Limb (tissue), 2 donors: Measurements from ENCODE around the gene CBX7.
A peak's percentile ranks its signal among the peaks of the same experiment; 100 is the strongest.

ENCODE experiments used
- DNase-seq, 2 donors: peaks; one replicate each; pipeline ENCODE4 v3.0.0-alpha.2; 2016; ENCODE audit errors: extremely low spot score in 2 of 2

The CBX7 gene

DNA sequence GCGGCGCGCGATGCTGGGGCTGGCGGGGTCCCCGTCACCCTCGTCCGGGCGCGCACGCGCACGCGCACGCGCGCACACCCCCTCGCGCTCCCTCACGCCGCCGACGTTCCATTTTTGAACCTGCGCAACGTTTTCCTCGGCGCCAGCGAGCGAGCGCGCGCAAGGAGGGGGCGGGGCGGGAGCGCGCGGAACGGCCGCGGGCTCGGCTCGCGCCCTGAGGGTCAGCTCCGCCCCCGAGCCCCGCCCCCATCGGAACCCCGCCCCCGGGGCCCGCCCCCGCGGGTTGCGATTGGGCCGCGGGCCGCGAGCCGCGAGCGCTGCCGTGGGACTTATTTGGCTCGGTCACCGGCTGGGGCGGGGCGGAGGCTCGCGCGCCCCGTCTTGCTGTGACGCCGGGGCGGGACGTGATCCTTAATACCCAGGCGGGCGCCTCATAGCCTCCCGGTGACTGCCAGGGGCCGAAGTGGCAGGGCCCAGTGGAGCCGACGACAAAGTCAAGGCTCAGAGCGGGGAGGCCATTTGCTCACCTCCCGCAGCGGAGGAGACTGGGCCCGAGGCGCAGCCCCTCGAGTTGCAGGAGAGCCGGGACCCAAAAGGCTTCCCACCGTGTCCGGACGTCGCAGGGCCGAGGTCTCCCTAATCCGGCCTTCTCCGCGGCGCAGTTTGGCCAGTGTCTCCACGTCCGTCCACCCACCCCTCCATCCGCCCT lies at the start of gene CBX7:
Gene CBX7 (minus strand): TSS at position 170 of the 709 bp plus-strand sequence. CDS start 236 bp downstream, outside the sequence.
- peak; percentile 80 to 95 for DNase-seq

- no peak for DNase-seq
Measured at GRCh38 chr22:39197578-39197977, 45.1 kb upstream of the CBX7 start.

- no peak for DNase-seq
Measured at GRCh38 chr22:39194098-39194497, 41.6 kb upstream of the CBX7 start.

DNA sequence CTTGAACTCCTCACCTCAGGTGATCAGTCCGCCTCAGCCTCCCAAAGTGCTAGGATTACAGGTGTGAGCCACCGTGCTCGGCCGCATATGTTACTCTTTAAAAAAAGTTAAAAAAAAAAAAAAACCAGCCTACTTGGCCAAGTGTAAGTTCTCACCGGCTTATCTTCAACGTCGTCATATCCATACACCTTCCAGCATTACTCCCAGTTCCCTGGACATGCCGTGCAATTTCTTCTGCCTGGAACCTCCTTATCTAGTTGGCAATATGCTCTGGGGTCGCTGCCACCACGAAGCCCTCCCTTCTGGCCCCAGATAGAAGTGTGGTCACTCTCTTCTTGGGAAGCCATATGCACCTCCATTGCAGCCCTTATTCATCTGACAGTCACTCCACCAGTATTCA lies 36.3 kb upstream of the CBX7 start:
- DNase-seq: no peak

- DNase-seq: peak in 1 of 2 donors; percentile 51
Measured at GRCh38 chr22:39185601-39186012, 33.1 kb upstream of the CBX7 start.

DNA sequence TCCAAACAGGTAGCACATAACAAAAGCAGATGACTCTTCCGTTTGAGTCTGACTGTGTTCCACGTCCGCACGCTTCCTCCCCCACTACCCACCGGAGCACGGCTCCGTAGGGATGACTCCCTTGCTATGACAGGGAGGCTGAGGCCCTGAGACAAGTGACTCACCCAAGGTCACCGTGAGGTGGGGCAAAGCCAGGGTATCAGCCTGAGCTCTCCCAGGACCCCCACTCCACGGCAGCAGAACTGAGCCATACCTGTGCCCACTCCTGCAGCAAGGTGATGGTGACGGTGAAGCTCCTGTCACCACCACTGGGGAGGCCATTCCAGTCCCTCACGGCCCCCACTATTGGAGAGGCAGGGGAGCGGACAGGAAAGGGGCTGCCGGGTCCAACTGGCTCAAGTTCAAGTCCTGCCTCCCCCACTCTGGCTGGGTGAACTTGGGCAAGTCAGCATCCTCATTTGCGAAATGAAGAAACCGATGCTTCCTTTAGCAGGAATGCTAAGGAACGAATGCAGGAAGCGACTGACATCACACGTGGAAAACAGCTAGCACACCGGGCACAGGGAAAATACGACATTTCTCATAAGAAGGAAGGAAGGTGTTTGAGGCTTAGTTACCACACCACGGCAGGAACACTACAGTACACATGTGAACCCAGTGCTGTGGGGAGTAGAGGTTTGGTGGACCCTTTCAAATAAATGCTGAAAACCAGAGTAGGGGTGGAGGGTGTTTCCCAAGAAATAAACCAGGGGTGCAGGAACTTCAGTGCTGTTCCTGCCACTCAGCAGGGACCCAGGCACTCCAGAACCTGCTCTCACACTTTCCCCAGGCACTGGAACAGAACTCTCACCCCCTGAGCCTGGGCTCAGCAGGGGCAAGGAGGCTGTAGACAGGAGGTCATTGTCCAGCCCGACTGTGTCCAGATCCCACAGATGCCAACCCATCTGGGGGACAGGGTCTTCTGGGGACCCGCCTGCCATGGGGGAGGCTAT lies 32.4 kb upstream of the CBX7 start:
- DNase-seq: no peak

GRCh38 chr22:39183991-39184585 lies 31.6 kb upstream of the CBX7 start:
- DNase-seq: no peak

DNA sequence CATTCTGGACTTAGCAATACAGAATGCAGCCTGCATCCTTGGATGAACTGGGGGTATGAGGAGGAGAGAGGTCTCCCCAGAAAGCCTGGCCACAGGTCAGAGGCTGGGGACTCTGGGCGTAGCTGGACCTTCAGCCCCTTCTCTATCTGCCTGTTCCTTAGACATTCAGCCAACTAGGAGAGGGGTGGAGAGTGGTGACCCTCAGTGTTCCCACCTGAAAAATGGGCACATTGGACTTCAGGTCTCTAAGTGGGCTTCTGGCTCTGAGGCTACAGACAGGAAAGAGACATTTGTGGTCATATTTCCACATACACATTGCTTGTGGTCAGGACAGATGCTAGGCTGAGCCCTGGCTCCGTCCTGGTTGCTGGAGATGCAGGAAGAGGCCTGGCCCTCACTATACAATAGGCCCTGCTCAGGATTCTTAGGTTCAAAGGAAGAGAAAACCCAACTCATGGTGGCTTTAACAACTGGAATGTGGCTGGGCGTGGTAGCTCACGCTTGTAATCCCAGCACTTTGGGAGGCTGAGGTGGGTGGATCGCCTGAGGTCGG lies 30.1 kb upstream of the CBX7 start:
- DNase-seq: no peak

DNA sequence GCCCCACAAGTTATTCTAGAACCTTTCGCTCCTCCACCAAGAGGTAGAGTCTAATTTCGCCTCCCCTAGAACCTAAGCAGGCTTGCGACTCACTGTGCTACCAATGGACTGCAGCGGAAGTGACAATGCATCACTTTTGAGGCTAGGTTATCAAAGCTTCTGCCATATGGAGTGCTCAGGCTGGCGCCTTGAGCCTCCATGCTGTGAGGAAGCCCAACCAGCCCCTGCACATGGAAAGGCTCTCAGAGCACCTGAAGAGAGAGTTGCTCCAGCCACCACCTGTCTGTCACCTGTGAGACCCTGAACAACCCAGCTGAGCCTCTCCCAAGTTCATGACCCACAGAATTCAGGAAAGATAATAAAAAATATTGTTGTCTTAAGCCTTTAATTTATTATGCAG lies 29.3 kb upstream of the CBX7 start:
- DNase-seq: no peak

DNA sequence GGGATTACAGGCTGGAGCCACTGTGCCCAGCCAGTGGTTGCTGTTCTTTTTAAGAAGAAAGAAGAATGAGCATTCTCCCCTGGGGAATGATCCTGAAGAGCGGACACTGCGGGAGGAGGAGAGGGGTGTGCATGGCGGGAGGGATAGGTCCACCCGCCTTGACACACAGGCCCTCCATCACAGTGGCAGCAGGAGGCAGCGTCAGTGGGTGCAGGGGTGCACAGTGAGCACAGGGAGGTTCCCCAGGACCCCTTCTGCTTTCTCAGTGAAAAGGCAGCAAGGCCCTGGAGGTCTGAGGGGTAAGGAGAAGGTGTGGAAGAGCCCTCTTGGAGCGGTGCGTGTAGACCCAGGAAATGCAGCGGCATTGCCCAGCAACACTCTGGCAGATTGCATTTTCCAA lies 28.9 kb upstream of the CBX7 start:
- no peak for DNase-seq

- no peak for DNase-seq
Measured at GRCh38 chr22:39179841-39180335, 27.4 kb upstream of the CBX7 start.

GRCh38 chr22:39179401-39179827 lies 26.9 kb upstream of the CBX7 start:
- DNase-seq: no peak

GRCh38 chr22:39178206-39179111 lies 26.0 kb upstream of the CBX7 start:
- DNase-seq: no peak

- no peak for DNase-seq
Measured at GRCh38 chr22:39177791-39178190, 25.3 kb upstream of the CBX7 start.

GRCh38 chr22:39177456-39177775 lies 24.9 kb upstream of the CBX7 start:
- no peak for DNase-seq

DNA sequence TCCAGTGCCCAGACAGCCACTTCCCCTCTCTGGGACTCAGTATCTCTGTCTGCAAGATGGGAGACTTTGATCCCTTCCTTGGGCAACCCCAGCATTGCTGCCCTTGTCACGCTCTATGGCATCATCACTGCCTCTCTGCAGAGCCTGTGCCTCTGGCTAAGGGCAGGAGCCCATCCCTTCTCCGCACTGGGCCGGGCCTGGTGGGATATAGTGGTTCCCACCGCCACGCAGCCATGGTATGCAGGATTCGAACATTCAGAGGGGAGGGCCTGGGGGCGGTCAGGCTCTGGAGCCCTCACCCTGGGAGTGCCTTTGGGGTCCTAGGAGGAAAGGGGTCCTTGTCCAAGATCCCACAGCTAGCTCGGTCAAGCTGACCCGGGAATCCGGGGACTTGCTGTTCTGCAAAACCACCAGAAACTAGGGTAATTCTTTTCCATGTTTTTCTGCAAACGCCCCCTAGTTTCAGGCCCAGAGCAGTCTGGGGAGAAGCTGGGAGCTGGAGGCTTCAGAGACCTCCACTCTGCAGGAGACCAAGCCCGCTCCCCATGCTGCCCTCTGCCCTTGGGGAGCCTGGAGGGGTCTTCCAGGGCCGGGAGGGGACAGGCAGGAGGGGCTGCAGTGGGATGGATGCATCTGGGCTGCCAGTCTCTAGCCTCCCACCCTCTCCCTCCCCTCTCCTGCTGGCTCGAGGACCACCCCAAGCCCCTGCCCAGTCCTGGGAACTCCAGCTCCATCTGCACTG lies 24.4 kb upstream of the CBX7 start:
- no peak for DNase-seq

- peak; percentile 67 to 78 for DNase-seq
Measured at GRCh38 chr22:39176143-39176713, 23.7 kb upstream of the CBX7 start.

- DNase-seq: peak in 1 of 2 donors; percentile 55
Measured at GRCh38 chr22:39175353-39176142, 23.1 kb upstream of the CBX7 start.
